ENCODE results near the gene EMSY. TPM values are rescaled to one million over a fixed set of nuclear protein-coding genes. Genes with fewer than 3 reads are reported as not detected.

EMSY gene
- total and polyA plus RNA-seq, 5 donors from 2014 or later = 18.2 to 43.4 (median 19.8) TPM

DNA sequence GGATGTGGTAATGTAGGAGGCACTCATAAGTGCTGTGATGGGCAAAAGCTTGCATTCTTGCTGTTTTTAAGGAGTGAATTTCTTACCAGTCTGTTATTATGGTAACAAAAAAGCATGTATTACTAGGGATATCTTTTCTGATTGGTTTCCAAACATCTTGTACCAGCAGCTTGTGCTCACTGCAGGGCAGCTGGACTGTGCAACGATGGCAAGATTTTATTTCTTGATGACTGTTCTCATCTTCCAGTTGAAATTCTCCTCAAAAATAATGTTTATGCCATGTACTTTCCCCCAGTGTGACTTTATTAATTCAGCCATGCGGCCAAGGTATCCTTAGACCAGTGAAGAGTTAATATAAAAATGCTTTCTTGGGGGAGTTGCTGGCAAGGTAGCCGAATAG is 35.4 kb downstream of the EMSY start:
- H3K36me3 Mint-ChIP-seq = peaks cover 55% of the 10 kb centered on the region
- no peak overlapping the region for H3K4me3 Mint-ChIP-seq
- no peak for ATAC-seq (ENCODE audit: low read depth in 2 of 2)

DNA sequence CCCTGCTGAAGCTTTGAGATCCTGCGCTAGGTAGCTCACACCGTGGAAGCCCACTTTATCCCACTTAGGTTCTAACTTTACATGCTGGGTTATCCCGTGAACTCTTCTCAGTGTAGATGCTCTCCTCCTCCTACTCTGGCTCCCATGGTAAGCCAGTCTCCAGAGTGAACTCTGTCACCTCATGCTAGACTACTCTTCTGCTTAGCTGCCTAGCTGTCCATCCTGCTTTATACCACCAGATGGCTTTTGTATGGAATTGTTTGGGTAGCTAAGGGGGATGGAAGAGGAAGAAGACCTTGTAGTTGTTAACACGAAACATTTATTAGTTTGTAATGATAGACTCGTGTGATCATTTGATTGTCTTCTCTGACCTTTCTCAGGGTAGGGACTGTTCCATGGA is 46.8 kb downstream of the EMSY start:
- H3K4me3 Mint-ChIP-seq = no peak overlapping the region
- H3K27me3 ChIP-seq (ENCODE audit: control insufficient read depth, insufficient read depth, low read length) = no peaks in the 10 kb centered on the region
- ATAC-seq (ENCODE audit: low read depth in 2 of 2) = no peak
- no peak for DNase-seq
- peaks cover 17% of the 10 kb centered on the region for H3K36me3 ChIP-seq (ENCODE audit: control insufficient read depth, insufficient read depth, low read length)
- peaks cover 10 to 31% (median 21%) of the 10 kb centered on the region in 4 donors for H3K4me1 Mint-ChIP-seq
- no peak overlapping the region for H3K27ac ChIP-seq (ENCODE audit: insufficient read depth, low read length, poor library complexity, severe bottlenecking)
- H3K36me3 Mint-ChIP-seq = peaks cover 16% of the 10 kb centered on the region
- peaks cover 0 to 5% (median 0%) of the 10 kb centered on the region in 7 donors for H3K9me3 Mint-ChIP-seq
- H3K27ac Mint-ChIP-seq = peak overlapping the region in 1 of 3 donors; percentile 75
- no peaks in the 10 kb centered on the region for H3K4me1 ChIP-seq (ENCODE audit: control insufficient read depth, insufficient read depth, low read length, poor library complexity, severe bottlenecking)
- H3K9me3 ChIP-seq (ENCODE audit: control insufficient read depth in 2 of 2, low read length in 2 of 2) = no peaks in the 10 kb centered on the region
- H3K27me3 Mint-ChIP-seq = no peaks in the 10 kb centered on the region
- no peak overlapping the region for H3K4me3 ChIP-seq (ENCODE audit: low read depth, low read length)

More for the DNA sequence above, 35.4 kb downstream of the EMSY start:
- DNase-seq = no peak
- H3K9me3 Mint-ChIP-seq = peaks cover 0 to 8% (median 1%) of the 10 kb centered on the region in 7 donors
- no peak overlapping the region for H3K27ac ChIP-seq (ENCODE audit: insufficient read depth, low read length, poor library complexity, severe bottlenecking)
- H3K27me3 Mint-ChIP-seq = no peaks in the 10 kb centered on the region
- no peak overlapping the region for H3K27ac Mint-ChIP-seq
- peaks cover 13 to 21% (median 17%) of the 10 kb centered on the region in 4 donors for H3K4me1 Mint-ChIP-seq
- H3K9me3 ChIP-seq (ENCODE audit: control insufficient read depth in 2 of 2, low read length in 2 of 2) = no peaks in the 10 kb centered on the region
- peaks cover 32% of the 10 kb centered on the region for H3K36me3 ChIP-seq (ENCODE audit: control insufficient read depth, insufficient read depth, low read length)
- H3K4me3 ChIP-seq (ENCODE audit: low read depth, low read length) = no peak overlapping the region
- H3K4me1 ChIP-seq (ENCODE audit: control insufficient read depth, insufficient read depth, low read length, poor library complexity, severe bottlenecking) = no peaks in the 10 kb centered on the region
- no peaks in the 10 kb centered on the region for H3K27me3 ChIP-seq (ENCODE audit: control insufficient read depth, insufficient read depth, low read length)

DNA sequence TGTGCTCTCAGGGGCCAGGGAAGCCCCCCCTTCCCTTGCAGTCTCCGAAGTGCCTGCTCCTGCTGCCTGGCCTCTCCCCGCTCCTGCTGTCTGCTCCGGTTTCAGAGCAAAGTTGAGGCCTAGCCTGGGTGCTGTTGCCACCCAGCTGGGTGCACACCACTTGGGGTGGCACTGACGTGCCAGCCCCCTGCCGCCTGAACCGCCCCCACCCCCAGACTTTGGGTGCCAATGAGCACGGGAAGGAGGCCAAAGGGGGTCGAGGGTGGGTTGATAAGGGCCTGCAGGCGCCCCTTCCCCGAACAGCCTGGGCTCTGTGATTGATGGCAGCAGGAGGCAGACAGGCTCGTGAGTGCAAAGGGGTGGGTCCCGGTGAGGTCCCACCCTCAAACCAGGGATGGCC is 48.2 kb downstream of the EMSY start:
- Histone ChIP-seq H3K36me3 (ENCODE audit: control insufficient read depth, insufficient read depth, low read length) (peaks cover 27% of the 10 kb centered on the region), H3K9me3 (ENCODE audit: control insufficient read depth in 2 of 2, low read length in 2 of 2) (no peaks in the 10 kb centered on the region), H3K27ac (ENCODE audit: insufficient read depth, low read length, poor library complexity, severe bottlenecking) (no peak overlapping the region), H3K4me3 (ENCODE audit: low read depth, low read length) (no peak overlapping the region), H3K27me3 (ENCODE audit: control insufficient read depth, insufficient read depth, low read length) (no peaks in the 10 kb centered on the region), H3K4me1 (ENCODE audit: control insufficient read depth, insufficient read depth, low read length, poor library complexity, severe bottlenecking) (no peaks in the 10 kb centered on the region)
- Mint-ChIP-seq H3K27me3 (no peaks in the 10 kb centered on the region), H3K4me1 (peaks cover 10 to 34% (median 21%) of the 10 kb centered on the region in 4 donors), H3K27ac (no peak overlapping the region), H3K9me3 (peaks cover 0 to 3% (median 0%) of the 10 kb centered on the region in 7 donors), H3K4me3 (no peak overlapping the region), H3K36me3 (peaks cover 27% of the 10 kb centered on the region)
- DNase-seq (no peak), ATAC-seq (ENCODE audit: low read depth in 2 of 2) (no peak)

DNA sequence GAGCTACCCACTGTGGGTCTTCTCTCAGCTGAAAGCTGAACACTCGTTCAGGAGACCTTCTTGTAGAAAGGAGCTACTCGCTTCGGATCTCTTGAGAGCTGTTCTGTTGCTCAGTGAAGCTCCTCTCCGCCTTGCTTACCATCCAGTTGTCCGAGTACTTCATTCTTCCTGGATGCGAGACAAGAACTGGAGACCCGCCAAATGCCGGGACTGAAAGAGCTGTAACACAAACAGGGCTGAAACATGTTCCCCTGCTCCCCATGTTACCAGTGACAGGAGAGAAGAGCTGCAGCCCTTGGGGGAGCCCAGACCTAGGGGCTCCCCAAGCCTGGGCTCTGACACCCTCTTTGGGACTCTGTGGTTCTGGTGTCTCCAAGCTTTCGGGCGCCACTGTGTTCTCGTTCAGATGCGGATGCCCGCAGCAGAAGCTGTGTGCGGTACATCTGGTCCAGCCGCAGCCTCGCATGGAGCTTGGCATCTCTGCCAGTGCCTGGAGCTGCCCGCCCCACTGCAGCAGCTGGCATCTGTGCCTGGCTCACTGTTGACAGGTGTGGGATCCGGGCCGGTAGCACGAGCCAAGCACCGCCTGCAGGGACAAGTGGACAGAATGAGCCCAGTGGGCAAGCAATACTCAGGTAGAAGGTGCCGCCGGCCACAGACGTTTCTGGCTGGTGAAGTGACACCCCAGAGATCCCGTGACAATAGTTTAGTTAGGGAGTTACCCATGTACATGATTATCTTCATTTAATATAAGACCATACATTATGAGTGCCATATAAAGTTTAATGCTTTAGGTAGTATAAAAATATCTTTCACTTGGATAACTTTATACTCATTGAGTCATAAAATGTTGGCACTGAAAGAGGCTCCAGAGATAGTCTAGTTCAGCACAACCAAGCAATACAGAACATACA is 49.1 kb downstream of the EMSY start:
- H3K4me1 Mint-ChIP-seq = peaks cover 7 to 31% (median 20%) of the 10 kb centered on the region in 4 donors

DNA sequence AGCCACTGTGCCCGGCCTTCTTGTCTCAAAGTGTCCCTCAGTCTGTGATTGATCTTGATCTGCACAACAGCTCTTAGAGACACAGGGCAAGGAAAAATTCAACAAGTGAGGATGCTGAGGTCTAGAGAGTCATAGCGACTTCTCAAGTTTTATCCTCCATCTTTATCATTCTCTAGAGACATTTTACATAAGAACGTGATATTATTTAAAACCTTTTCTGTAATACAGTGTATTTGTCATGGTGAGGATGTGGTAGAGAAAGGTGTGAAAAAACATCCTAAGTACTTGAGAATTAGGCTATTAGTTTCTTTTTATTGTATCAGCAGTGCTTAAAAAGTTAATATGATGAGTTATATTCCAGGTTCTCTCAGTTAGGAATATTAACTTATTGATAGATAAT is 50.2 kb downstream of the EMSY start:
- Histone ChIP-seq H3K36me3 (ENCODE audit: control insufficient read depth, insufficient read depth, low read length) (peaks cover 33% of the 10 kb centered on the region), H3K27me3 (ENCODE audit: control insufficient read depth, insufficient read depth, low read length) (no peaks in the 10 kb centered on the region), H3K4me3 (ENCODE audit: low read depth, low read length) (no peak overlapping the region), H3K27ac (ENCODE audit: insufficient read depth, low read length, poor library complexity, severe bottlenecking) (no peak overlapping the region), H3K4me1 (ENCODE audit: control insufficient read depth, insufficient read depth, low read length, poor library complexity, severe bottlenecking) (no peaks in the 10 kb centered on the region), H3K9me3 (ENCODE audit: control insufficient read depth in 2 of 2, low read length in 2 of 2) (no peaks in the 10 kb centered on the region)
- DNase-seq (peak in 1 of 3 donors; percentile 30), ATAC-seq (ENCODE audit: low read depth in 2 of 2) (peak; percentile 50 to 55)
- Mint-ChIP-seq H3K9me3 (peaks cover 0 to 2% (median 0%) of the 10 kb centered on the region in 7 donors), H3K4me1 (peaks cover 8 to 29% (median 19%) of the 10 kb centered on the region in 4 donors), H3K27ac (peak overlapping the region; percentile 49 to 92 (median 87)), H3K36me3 (peaks cover 29% of the 10 kb centered on the region), H3K27me3 (no peaks in the 10 kb centered on the region), H3K4me3 (peak overlapping the region in 2 of 4 donors; percentile 16 to 17)

More for the DNA sequence above, 49.1 kb downstream of the EMSY start:
- no peak overlapping the region for H3K4me3 Mint-ChIP-seq
- H3K27ac Mint-ChIP-seq = no peak overlapping the region
- H3K36me3 Mint-ChIP-seq = peaks cover 29% of the 10 kb centered on the region
- no peaks in the 10 kb centered on the region for H3K27me3 ChIP-seq (ENCODE audit: control insufficient read depth, insufficient read depth, low read length)
- DNase-seq (no peak), ATAC-seq (ENCODE audit: low read depth in 2 of 2) (no peak)
- no peaks in the 10 kb centered on the region for H3K4me1 ChIP-seq (ENCODE audit: control insufficient read depth, insufficient read depth, low read length, poor library complexity, severe bottlenecking)
- no peak overlapping the region for H3K27ac ChIP-seq (ENCODE audit: insufficient read depth, low read length, poor library complexity, severe bottlenecking)
- no peaks in the 10 kb centered on the region for H3K9me3 ChIP-seq (ENCODE audit: control insufficient read depth in 2 of 2, low read length in 2 of 2)
- peaks cover 29% of the 10 kb centered on the region for H3K36me3 ChIP-seq (ENCODE audit: control insufficient read depth, insufficient read depth, low read length)
- no peak overlapping the region for H3K4me3 ChIP-seq (ENCODE audit: low read depth, low read length)
- H3K9me3 Mint-ChIP-seq = peaks cover 0 to 2% (median 0%) of the 10 kb centered on the region in 7 donors
- H3K27me3 Mint-ChIP-seq = no peaks in the 10 kb centered on the region

DNA sequence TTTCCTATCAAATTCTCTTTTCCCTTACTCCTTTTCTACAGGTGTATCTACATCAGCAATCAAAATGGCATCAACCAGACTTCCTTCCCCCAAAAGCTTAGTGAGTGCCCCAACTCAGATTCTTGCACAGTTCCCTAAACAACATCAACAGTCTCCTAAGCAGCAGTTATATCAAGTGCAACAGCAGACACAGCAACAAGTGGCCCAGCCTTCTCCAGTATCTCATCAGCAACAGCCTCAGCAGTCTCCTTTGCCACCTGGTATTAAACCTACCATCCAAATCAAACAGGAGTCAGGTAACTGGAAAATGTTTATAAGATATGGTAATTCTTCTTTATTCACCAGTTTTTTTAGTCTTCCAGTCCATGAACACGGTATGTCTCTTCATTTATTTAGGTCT is 51.4 kb downstream of the EMSY start:
- Histone ChIP-seq H3K4me1 (ENCODE audit: control insufficient read depth, insufficient read depth, low read length, poor library complexity, severe bottlenecking) (no peaks in the 10 kb centered on the region), H3K9me3 (ENCODE audit: control insufficient read depth in 2 of 2, low read length in 2 of 2) (peaks cover 0 to 3% of the 10 kb centered on the region in 2 experiments), H3K27ac (ENCODE audit: insufficient read depth, low read length, poor library complexity, severe bottlenecking) (no peak overlapping the region), H3K36me3 (ENCODE audit: control insufficient read depth, insufficient read depth, low read length) (peaks cover 44% of the 10 kb centered on the region), H3K4me3 (ENCODE audit: low read depth, low read length) (no peak overlapping the region), H3K27me3 (ENCODE audit: control insufficient read depth, insufficient read depth, low read length) (no peaks in the 10 kb centered on the region)
- Mint-ChIP-seq H3K27ac (peak overlapping the region in 1 of 3 donors; percentile 42), H3K27me3 (no peaks in the 10 kb centered on the region), H3K4me1 (peaks cover 8 to 29% (median 17%) of the 10 kb centered on the region in 4 donors), H3K9me3 (peaks cover 0 to 3% (median 2%) of the 10 kb centered on the region in 7 donors), H3K4me3 (peak overlapping the region in 1 of 4 donors; percentile 15), H3K36me3 (peaks cover 40% of the 10 kb centered on the region)
- ATAC-seq (ENCODE audit: low read depth in 2 of 2) (no peak), DNase-seq (no peak)

DNA sequence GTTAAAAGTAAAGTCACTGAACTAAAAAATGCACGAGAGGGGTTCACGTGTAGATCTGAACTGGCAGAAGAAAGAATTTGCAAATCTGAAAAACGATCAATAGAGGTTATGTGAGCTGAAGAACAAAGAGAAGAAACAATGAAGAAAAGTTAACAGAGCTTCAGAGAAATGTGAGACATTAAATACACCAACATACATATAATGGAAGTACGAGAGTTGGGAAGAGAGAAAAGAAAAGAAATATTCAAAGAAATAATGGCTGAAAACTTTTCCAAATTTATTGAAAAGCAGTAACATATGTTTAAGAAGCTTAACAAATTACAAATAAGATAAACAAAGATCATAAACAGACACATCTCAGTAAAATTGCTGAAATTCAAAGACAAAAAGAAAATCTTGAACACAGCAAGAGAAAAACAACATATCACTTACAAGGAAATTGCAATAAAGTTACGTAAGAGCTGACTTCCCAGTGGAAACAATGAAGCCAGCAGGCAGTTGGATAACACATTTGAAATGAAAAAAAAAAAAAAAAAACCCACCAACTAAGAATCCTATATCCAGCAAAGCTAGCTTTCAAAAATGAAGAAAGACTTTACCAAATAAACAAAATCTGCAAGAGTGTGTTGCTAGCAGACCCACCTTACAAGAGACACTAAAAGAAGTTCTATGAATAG is 56.8 kb downstream of the EMSY start:
- no peak overlapping the region for H3K27ac ChIP-seq (ENCODE audit: insufficient read depth, low read length, poor library complexity, severe bottlenecking)
- H3K27me3 ChIP-seq (ENCODE audit: control insufficient read depth, insufficient read depth, low read length) = no peaks in the 10 kb centered on the region
- no peak overlapping the region for H3K4me3 Mint-ChIP-seq
- no peak overlapping the region for H3K4me3 ChIP-seq (ENCODE audit: low read depth, low read length)
- DNase-seq (no peak), ATAC-seq (ENCODE audit: low read depth in 2 of 2) (no peak)
- H3K36me3 ChIP-seq (ENCODE audit: control insufficient read depth, insufficient read depth, low read length) = peaks cover 33% of the 10 kb centered on the region
- H3K9me3 Mint-ChIP-seq = peaks cover 0 to 8% (median 2%) of the 10 kb centered on the region in 7 donors
- H3K9me3 ChIP-seq (ENCODE audit: control insufficient read depth in 2 of 2, low read length in 2 of 2) = peaks cover 0 to 10% of the 10 kb centered on the region in 2 experiments
- no peaks in the 10 kb centered on the region for H3K4me1 ChIP-seq (ENCODE audit: control insufficient read depth, insufficient read depth, low read length, poor library complexity, severe bottlenecking)
- H3K4me1 Mint-ChIP-seq = peaks cover 0 to 13% (median 6%) of the 10 kb centered on the region in 4 donors
- peaks cover 40% of the 10 kb centered on the region for H3K36me3 Mint-ChIP-seq
- H3K27ac Mint-ChIP-seq = no peak overlapping the region
- no peaks in the 10 kb centered on the region for H3K27me3 Mint-ChIP-seq
